Muscle of leg (tissue), 11 donors: ENCODE measurements around the gene FSHR. TPM values are rescaled to one million over a fixed set of nuclear protein-coding genes. Genes with fewer than 3 reads are reported as not detected.
A peak's percentile ranks its signal among the peaks of the same experiment; 100 is the strongest.

ENCODE experiments used
- DNase-seq: peaks from one replicate; pipeline ENCODE4 v3.0.0; 2013
- H3K27ac ChIP-seq: one replicate; pipeline ENCODE4 v1.5.1; 2013; ENCODE audit warnings: mild to moderate bottlenecking, low read length, control low read depth
- H3K27me3 ChIP-seq: one replicate; pipeline ENCODE4 v1.6.1; 2013; ENCODE audit warnings: low read length; ENCODE audit not compliant: control insufficient read depth, insufficient read depth
- H3K36me3 ChIP-seq: one replicate; pipeline ENCODE4 v1.6.1; 2013; ENCODE audit warnings: low read length; ENCODE audit not compliant: control insufficient read depth, insufficient read depth
- H3K4me1 ChIP-seq: one replicate; pipeline ENCODE4 v1.6.1; 2013; ENCODE audit warnings: low read length; ENCODE audit not compliant: control insufficient read depth, insufficient read depth
- H3K4me3 ChIP-seq: one replicate; pipeline ENCODE4 v1.5.1; 2013; ENCODE audit warnings: low read length, control low read depth
- H3K9me3 ChIP-seq: replicated peaks from 2 replicates; pipeline ENCODE4 v1.6.1; 2013; ENCODE audit warnings: low read depth, low read length; ENCODE audit not compliant: control insufficient read depth
- WGBS: methylation state at CpG from one replicate; pipeline ENCODE4 v1.1.5; 2013; ENCODE audit warnings: missing lambda C conversion rate; ENCODE audit not compliant: insufficient coverage; 5-methylcytosine and 5-hydroxymethylcytosine counted together
- polyA plus RNA-seq, 8 donors: library from polyadenylated mRNA; unstranded; fragments of 120-200 nt; gene quantifications; one replicate each; pipeline versions ENCODE4 v1.2.1 to v1.2.3, GENCODE V29; 2013; ENCODE audit warnings: inconsistent platforms in 1 of 8, low replicate concordance in 1 of 8; ENCODE audit not compliant: insufficient read length in 8 of 8, insufficient read depth in 1 of 8
- total RNA-seq: library from RNA; stranded (reverse); fragments of 120-200 nt; gene quantifications from one replicate; pipeline ENCODE4 v1.2.4, GENCODE V29; 2013

Gene FSHR
- total and polyA plus RNA-seq, 9 donors = 0.28 to 1.7 (median 0.44) TPM

GRCh38 chr2:49042488-49042887 lies 111.8 kb downstream of the FSHR start:
- no peak for DNase-seq
- no CpG with 5 or more reads among the region's 1 CpG for WGBS
- Histone ChIP-seq H3K27ac (no peak overlapping the region), H3K4me3 (no peak overlapping the region), H3K27me3 (no peaks in the 10 kb centered on the region), H3K9me3 (no peaks in the 10 kb centered on the region), H3K36me3 (no peaks in the 10 kb centered on the region), H3K4me1 (no peaks in the 10 kb centered on the region)

- Histone ChIP-seq H3K9me3 (no peaks in the 10 kb centered on the region), H3K27ac (no peak overlapping the region), H3K36me3 (no peaks in the 10 kb centered on the region), H3K4me1 (no peaks in the 10 kb centered on the region), H3K4me3 (no peak overlapping the region), H3K27me3 (no peaks in the 10 kb centered on the region)
- no peak for DNase-seq
- WGBS = 94% methylated on average over 2 of the region's 4 CpGs
Observed at GRCh38 chr2:49041061-49041460, 113.3 kb downstream of the FSHR start.

GRCh38 chr2:49037197-49037596 lies 117.1 kb downstream of the FSHR start:
- Histone ChIP-seq H3K36me3 (no peaks in the 10 kb centered on the region), H3K4me3 (no peak overlapping the region), H3K27ac (no peak overlapping the region), H3K27me3 (no peaks in the 10 kb centered on the region), H3K4me1 (no peaks in the 10 kb centered on the region), H3K9me3 (no peaks in the 10 kb centered on the region)
- no peak for DNase-seq

- no CpG with 5 or more reads among the region's 1 CpG for WGBS
- no peak for DNase-seq
- Histone ChIP-seq H3K36me3 (no peaks in the 10 kb centered on the region), H3K4me3 (no peak overlapping the region), H3K4me1 (no peaks in the 10 kb centered on the region), H3K9me3 (no peaks in the 10 kb centered on the region), H3K27ac (no peak overlapping the region), H3K27me3 (no peaks in the 10 kb centered on the region)
Observed at GRCh38 chr2:49035481-49035880, 118.8 kb downstream of the FSHR start.

GRCh38 chr2:49033394-49034185 lies 120.7 kb downstream of the FSHR start:
- WGBS = 29% methylated on average over 2 of the region's 4 CpGs
- DNase-seq = no peak
- Histone ChIP-seq H3K36me3 (no peaks in the 10 kb centered on the region), H3K9me3 (no peaks in the 10 kb centered on the region), H3K27me3 (no peaks in the 10 kb centered on the region), H3K4me1 (no peaks in the 10 kb centered on the region), H3K4me3 (no peak overlapping the region), H3K27ac (no peak overlapping the region)

- no peak for DNase-seq
- no peaks in the 10 kb centered on the region for H3K36me3 ChIP-seq
- WGBS = no CpG with 5 or more reads among the region's 1 CpG
- no peaks in the 10 kb centered on the region for H3K9me3 ChIP-seq
- H3K27ac ChIP-seq = no peak overlapping the region
- H3K4me1 ChIP-seq = no peaks in the 10 kb centered on the region
- H3K4me3 ChIP-seq = no peak overlapping the region
- H3K27me3 ChIP-seq = no peaks in the 10 kb centered on the region
Observed at GRCh38 chr2:49032936-49033335, 121.4 kb downstream of the FSHR start.

GRCh38 chr2:49032126-49032525 lies 122.2 kb downstream of the FSHR start:
- no peak overlapping the region for H3K4me3 ChIP-seq
- H3K9me3 ChIP-seq = no peaks in the 10 kb centered on the region
- no peaks in the 10 kb centered on the region for H3K4me1 ChIP-seq
- DNase-seq = no peak
- no peak overlapping the region for H3K27ac ChIP-seq
- no peaks in the 10 kb centered on the region for H3K36me3 ChIP-seq
- H3K27me3 ChIP-seq = no peaks in the 10 kb centered on the region
- no CpG with 5 or more reads among the region's 1 CpG for WGBS

GRCh38 chr2:49029406-49029805 lies 124.9 kb downstream of the FSHR start:
- H3K27ac ChIP-seq = no peak overlapping the region
- WGBS = no CpG with 5 or more reads among the region's 1 CpG
- H3K4me1 ChIP-seq = no peaks in the 10 kb centered on the region
- H3K36me3 ChIP-seq = no peaks in the 10 kb centered on the region
- DNase-seq = no peak
- H3K9me3 ChIP-seq = no peaks in the 10 kb centered on the region
- no peaks in the 10 kb centered on the region for H3K27me3 ChIP-seq
- no peak overlapping the region for H3K4me3 ChIP-seq

- H3K27ac ChIP-seq = no peak overlapping the region
- no peaks in the 10 kb centered on the region for H3K4me1 ChIP-seq
- H3K4me3 ChIP-seq = no peak overlapping the region
- H3K9me3 ChIP-seq = no peaks in the 10 kb centered on the region
- 100% methylated on average over 1 of the region's 3 CpGs for WGBS
- DNase-seq = no peak
- H3K27me3 ChIP-seq = no peaks in the 10 kb centered on the region
- no peaks in the 10 kb centered on the region for H3K36me3 ChIP-seq
Observed at GRCh38 chr2:49028101-49028500, 126.2 kb downstream of the FSHR start.

- H3K4me3 ChIP-seq = no peak overlapping the region
- H3K36me3 ChIP-seq = no peaks in the 10 kb centered on the region
- H3K27me3 ChIP-seq = no peaks in the 10 kb centered on the region
- no peaks in the 10 kb centered on the region for H3K9me3 ChIP-seq
- 79% methylated on average over 2 of the region's 4 CpGs for WGBS
- no peaks in the 10 kb centered on the region for H3K4me1 ChIP-seq
- no peak for DNase-seq
- H3K27ac ChIP-seq = no peak overlapping the region
Observed at GRCh38 chr2:49026706-49027105, 127.6 kb downstream of the FSHR start.

GRCh38 chr2:49021271-49021670 lies 133.0 kb downstream of the FSHR start:
- DNase-seq = peak; percentile 16
- no peaks in the 10 kb centered on the region for H3K9me3 ChIP-seq
- no peaks in the 10 kb centered on the region for H3K27me3 ChIP-seq
- no peak overlapping the region for H3K27ac ChIP-seq
- H3K4me3 ChIP-seq = no peak overlapping the region
- no peaks in the 10 kb centered on the region for H3K36me3 ChIP-seq
- no peaks in the 10 kb centered on the region for H3K4me1 ChIP-seq
- WGBS = 17% methylated on average over 2 of the region's 2 CpGs
